Mucosa of descending colon (tissue), 3 donors: ENCODE measurements around the gene SEL1L3. TPM values are rescaled to one million over a fixed set of nuclear protein-coding genes. Genes with fewer than 3 reads are reported as not detected.
A peak's percentile ranks its signal among the peaks of the same experiment; 100 is the strongest.

Experiments
- ATAC-seq: fragments of 200-7000 bp; cut with Tn5 transposase; one replicate; pipeline ENCODE4 v1.9.1; 2020; ENCODE audit warnings: mild to moderate bottlenecking, moderate library complexity
- DNase-seq, 3 donors: peaks; one replicate each; pipeline ENCODE4 v3.0.0-alpha.2; 2020
- H3K36me3 ChIP-seq: fragments of 200-600 bp; one replicate; pipeline ENCODE4 v1.8.0; 2021; ENCODE audit warnings: low read depth, mild to moderate bottlenecking
- H3K4me1 ChIP-seq: fragments of 200-600 bp; one replicate; pipeline ENCODE4 v1.8.0; 2021; ENCODE audit warnings: low read depth, mild to moderate bottlenecking
- H3K4me3 ChIP-seq: fragments of 200-600 bp; one replicate; pipeline ENCODE4 v1.8.0; 2021; ENCODE audit warnings: mild to moderate bottlenecking
- H3K9me3 ChIP-seq: fragments of 200-600 bp; one replicate; pipeline ENCODE4 v1.8.0; 2021; ENCODE audit warnings: mild to moderate bottlenecking
- intact Hi-C, 2 donors: fragments of 100-400 bp; cut with DNase I in 1 of 2; cut with micrococcal nuclease in 1 of 2; formaldehyde crosslinking; loops; one replicate each; pipeline versions ENCODE4 v1.11.0 to v1.11.1; 2022; cut with DNase I, micrococcal nuclease
- total RNA-seq, 3 donors: library from RNA; stranded (reverse); fragmentation: NEBNext Ultra II Directional in 2 of 3; extraction: Animal tissue kit (Norgen Biotek cat#: 25700) in 2 of 3; gene quantifications; one replicate each; pipeline versions ENCODE4 v1.2.1 to v1.2.4, GENCODE V29; 2021 to 2023
- TF ChIP-seq, protein P1 (sequence below): fragments of 200-600 bp; IDR thresholded peaks from one replicate; pipeline ENCODE4 v1.8.0; 2022; ENCODE audit warnings: antibody characterized with exemption, mild to moderate bottlenecking
- donor health status: DM: no; HTN: no; CAD: no; lungs with moderate emphysema.
- donor health status: DM: no; HTN: no; CAD: no.
- donor health status: DM: no; HTN: yes; CAD: no.

The SEL1L3 gene
- total RNA-seq, 3 donors from 2014 or later = 51.7 to 104 (median 98.3) TPM

DNA sequence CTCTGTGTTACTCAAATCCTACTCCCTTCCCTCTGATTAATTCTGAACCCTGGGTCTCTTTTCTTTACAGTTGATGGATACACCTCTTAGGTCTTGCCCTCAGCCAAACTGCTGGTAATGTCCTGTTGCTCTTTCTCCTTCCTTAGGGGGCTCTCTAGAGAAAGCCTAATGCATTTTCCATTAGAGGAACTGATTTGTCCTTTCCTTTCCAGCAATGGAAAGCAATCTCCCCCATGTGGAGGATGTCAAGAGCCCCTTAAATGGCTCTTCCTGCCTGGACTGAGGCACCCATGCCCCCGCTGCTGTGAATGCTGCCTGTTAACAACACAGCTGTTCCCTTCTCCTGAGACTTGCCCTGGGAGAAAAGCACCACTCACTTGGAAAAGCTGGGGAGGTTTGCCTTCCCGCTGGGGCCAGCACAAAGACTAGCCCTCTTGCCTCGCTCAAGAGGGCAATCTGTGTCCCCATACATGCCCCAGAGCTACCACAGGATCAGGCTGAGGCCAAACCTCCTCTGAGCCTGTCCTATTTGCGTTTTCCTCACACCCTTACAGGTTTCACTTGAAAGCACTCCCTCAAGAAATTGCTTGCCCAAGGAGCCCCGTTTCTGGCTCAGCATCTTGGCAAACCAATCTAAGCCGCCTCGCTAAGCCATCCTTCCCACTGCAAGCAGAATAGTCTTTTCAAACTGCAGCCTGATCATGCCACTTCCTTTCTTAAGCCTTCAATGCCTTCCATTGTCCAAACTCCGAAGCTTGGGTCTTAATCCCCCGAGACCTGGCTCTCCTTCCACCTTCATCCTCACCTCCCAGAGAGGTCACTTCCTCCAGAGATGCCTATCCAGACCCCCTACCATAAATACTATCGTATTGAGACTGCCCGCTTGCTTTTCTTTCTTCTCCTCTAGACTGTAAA, 28.0 kb upstream of the SEL1L3 start:
- intact Hi-C loops = no loop called here
- H3K4me1 ChIP-seq = no peaks in the 10 kb centered on the region

DNA sequence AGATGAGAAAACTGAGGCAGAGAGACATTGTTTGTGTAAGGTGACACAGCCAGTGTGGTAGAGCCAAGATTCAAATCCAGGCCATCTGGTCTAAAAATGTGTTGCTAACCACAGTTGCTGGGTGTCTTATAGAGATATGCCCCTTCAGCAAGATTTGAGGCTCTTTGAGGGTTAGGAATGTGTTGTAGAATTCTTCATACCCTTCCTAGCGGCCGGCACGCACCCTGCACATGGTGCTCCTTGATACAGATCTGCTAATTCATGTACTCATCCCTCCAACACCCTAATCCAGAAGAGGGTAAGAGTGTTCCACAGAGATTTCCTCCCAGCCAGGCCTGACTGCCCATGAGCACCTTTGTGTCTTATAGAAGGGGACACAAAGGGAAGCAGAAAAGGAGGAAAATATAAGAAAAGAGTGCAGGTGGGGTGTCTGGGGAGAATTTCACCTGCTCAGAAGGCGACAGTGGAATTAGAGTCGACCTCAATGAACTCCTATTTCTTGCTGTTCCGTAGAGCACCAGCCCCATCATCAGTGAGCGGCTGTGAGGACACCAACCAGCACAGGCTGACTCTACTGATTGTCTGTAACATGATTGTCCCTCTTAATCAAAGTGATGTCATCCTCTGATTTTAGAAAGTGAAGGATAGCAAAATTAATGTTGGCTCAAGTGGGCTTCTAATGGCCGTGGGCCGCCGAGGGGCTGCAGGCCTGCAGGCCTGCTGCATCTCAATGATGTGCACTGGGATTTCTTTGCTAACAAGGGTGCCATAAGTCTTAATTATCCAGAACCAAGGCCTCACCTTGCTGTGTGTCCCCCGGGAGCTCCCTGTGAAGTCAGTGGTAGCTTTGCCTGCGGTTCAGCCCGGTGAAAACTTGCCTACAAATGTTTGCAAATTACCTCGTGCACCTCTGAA, 27.1 kb upstream of the SEL1L3 start:
- DNase-seq (no peak), ATAC-seq (no peak)
- TF ChIP-seq, protein P1, sequence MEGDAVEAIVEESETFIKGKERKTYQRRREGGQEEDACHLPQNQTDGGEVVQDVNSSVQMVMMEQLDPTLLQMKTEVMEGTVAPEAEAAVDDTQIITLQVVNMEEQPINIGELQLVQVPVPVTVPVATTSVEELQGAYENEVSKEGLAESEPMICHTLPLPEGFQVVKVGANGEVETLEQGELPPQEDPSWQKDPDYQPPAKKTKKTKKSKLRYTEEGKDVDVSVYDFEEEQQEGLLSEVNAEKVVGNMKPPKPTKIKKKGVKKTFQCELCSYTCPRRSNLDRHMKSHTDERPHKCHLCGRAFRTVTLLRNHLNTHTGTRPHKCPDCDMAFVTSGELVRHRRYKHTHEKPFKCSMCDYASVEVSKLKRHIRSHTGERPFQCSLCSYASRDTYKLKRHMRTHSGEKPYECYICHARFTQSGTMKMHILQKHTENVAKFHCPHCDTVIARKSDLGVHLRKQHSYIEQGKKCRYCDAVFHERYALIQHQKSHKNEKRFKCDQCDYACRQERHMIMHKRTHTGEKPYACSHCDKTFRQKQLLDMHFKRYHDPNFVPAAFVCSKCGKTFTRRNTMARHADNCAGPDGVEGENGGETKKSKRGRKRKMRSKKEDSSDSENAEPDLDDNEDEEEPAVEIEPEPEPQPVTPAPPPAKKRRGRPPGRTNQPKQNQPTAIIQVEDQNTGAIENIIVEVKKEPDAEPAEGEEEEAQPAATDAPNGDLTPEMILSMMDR = no peak
- H3K36me3 ChIP-seq = no peaks in the 10 kb centered on the region
- H3K4me3 ChIP-seq = no peak overlapping the region
- intact Hi-C loops = no loop called here
- H3K9me3 ChIP-seq = no peaks in the 10 kb centered on the region
- H3K4me1 ChIP-seq = no peaks in the 10 kb centered on the region

More for the DNA sequence above, 28.0 kb upstream of the SEL1L3 start:
- Histone ChIP-seq H3K36me3 (no peaks in the 10 kb centered on the region), H3K4me3 (no peak overlapping the region), H3K9me3 (no peaks in the 10 kb centered on the region)
- DNase-seq (no peak), ATAC-seq (no peak)
- TF ChIP-seq, protein P1 = no peak

DNA sequence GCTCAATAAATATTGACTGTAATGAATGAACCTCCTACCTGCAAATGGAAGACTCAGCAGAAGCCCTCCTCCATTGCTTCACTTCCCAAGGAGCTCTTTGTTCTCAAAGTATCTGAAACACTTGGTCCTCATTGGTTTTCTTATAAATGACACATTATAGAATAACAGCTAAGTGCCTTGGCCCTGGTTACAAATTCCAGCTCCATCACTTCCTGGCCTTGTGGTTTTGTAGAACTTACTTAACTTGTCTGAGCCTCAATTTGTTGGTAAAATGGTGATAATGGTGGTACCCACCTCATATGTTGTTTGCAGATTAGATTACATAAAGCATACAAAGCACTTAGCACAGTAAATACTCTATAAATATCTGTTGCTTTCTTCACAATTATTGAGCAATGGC, 26.0 kb upstream of the SEL1L3 start:
- Histone ChIP-seq H3K36me3 (no peaks in the 10 kb centered on the region), H3K9me3 (no peaks in the 10 kb centered on the region), H3K4me3 (no peak overlapping the region), H3K4me1 (no peaks in the 10 kb centered on the region)
- intact Hi-C loops = no loop called here
- TF ChIP-seq, protein P1 = no peak
- ATAC-seq (no peak), DNase-seq (no peak)

DNA sequence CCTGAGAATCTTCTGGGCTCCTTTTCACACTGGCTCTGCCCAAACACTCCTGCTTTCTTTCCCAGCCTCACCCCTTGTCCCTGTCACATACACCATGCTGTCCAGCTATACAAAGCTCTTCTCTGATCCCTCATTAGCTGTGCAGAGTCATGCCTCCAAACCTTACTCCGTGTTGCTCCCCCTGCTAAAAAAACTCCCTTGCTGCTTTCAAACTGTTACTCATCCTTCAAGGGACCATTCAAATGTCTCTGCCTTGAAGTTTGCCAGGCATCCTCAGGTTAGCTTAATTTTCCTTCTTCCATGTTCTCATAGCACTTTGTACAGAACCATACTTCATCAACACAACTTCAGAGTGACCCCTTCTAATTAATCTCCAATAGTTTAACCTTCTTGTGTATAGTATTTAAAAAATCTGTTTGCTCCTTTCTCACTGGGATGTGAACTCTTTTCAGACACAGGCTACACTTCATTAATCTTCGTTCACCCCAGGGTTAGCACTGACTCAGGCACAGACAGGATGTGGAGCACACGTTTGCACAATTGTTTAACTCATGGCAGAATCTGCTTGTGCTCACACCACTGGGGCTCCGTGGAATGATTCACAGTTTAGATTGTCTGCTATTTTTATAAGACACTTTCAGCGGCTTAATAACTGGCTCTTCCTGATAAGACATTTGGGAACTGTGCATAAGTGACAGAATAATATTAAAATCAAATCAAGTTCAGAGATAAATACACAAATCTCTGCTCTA, 21.4 kb upstream of the SEL1L3 start:
- DNase-seq (no peak), ATAC-seq (peak; percentile 38)
- Histone ChIP-seq H3K4me3 (no peak overlapping the region), H3K9me3 (no peaks in the 10 kb centered on the region), H3K36me3 (no peaks in the 10 kb centered on the region), H3K4me1 (no peaks in the 10 kb centered on the region)
- TF ChIP-seq, protein P1 = no peak
- intact Hi-C loops = no loop called here

DNA sequence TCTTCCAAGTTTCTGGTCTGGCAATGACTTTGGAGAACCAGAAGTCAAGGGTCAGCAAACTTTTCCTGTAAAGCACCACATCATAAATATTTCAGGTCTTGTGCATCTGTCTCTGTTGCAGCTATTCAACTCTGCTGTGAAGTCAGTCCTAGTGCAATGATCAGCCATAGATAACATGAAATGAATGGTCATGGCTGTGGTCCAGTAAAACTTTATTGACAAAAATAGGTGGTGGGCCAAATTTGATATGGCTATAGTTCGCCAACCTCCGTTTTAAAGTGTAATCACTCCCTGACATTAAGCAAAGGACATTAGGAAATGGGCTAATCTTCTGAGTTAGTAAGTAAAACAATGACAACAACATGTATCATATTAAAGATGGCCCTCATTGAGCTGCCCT, 20.8 kb upstream of the SEL1L3 start:
- Histone ChIP-seq H3K4me3 (no peak overlapping the region), H3K36me3 (no peaks in the 10 kb centered on the region), H3K4me1 (no peaks in the 10 kb centered on the region), H3K9me3 (no peaks in the 10 kb centered on the region)
- TF ChIP-seq, protein P1 = no peak
- intact Hi-C loops = no loop called here
- ATAC-seq (no peak), DNase-seq (no peak)
